ENCODE measurements around the gene GTF2H4. TPM values are rescaled to one million over a fixed set of nuclear protein-coding genes. Genes with fewer than 3 reads are reported as not detected.

Gene GTF2H4
- total and polyA plus RNA-seq, 10 of the 15 experiments (the other 5 are each of a cell fraction or from before 2014, with no cell fraction given) = 1.1 to 43.8 (median 18.9) TPM

GRCh38 chr6:30902709-30903108 lies 5.3 kb upstream of the GTF2H4 start (continued):
- no peak for TF ChIP-seq CUX1 (IDR thresholded peaks at IDR 0.05; ENCODE audit: insufficient replicate concordance, low read depth, low read length)

GRCh38 chr6:30903236-30903635 lies 4.8 kb upstream of the GTF2H4 start:
- ChIA-PET POLR2A (interaction anchor here (1.5 to 6.0 kb wide), 2 partner anchors 11 to 18 kb away, joined by 4 to 37 read pairs; partner anchors contain the start of gene VARS2), SMC1A (ENCODE audit: uncharacterized antibody, unreplicated experiment) (interaction anchor here (0.8 to 2.2 kb wide), 4 partner anchors 12 to 81 kb away, joined by 3 to 8 read pairs (median 3); no protein-coding TSS in a partner anchor)
- H2AFZ ChIP-seq (ENCODE audit: control insufficient read depth, low read depth, low read length) = no peak overlapping the region

More at GRCh38 chr6:30903236-30903635, 4.8 kb upstream of the GTF2H4 start:
- DNase-seq (ENCODE audit: low read depth, low spot score) = no peak
- Histone ChIP-seq H3K79me2 (ENCODE audit: control insufficient read depth, insufficient read depth, low read length) (peaks cover 3% of the 10 kb centered on the region), H3K4me3 (no peak overlapping the region), H3K4me2 (ENCODE audit: control insufficient read depth, insufficient read depth) (peak overlapping the region; percentile 4; the same call in 1 of the 2 replicates), H3K4me1 (ENCODE audit: control insufficient read depth, insufficient read depth, low read length) (peaks cover 32% of the 10 kb centered on the region), H3K27ac (ENCODE audit: control insufficient read depth, insufficient read depth) (peak overlapping the region; percentile 30; the same call in 1 of the 2 replicates), H4K20me1 (ENCODE audit: control insufficient read depth, insufficient read depth) (no peaks in the 10 kb centered on the region), H3K27me3 (replicated peaks in 1 of 2; ENCODE audit: control insufficient read depth in 2 of 2, insufficient read depth in 2 of 2, low read length in 1 of 2) (no peaks in the 10 kb centered on the region), H3K36me3 (ENCODE audit: control insufficient read depth in 2 of 2, insufficient read depth in 2 of 2, low read length in 1 of 2) (peaks cover 0 to 8% of the 10 kb centered on the region in 2 experiments; a peak in 2 of 4 replicates), H3K9me3 (replicated peaks; ENCODE audit: control insufficient read depth, insufficient read depth, low read length) (no peaks in the 10 kb centered on the region), H3K9ac (ENCODE audit: control insufficient read depth, insufficient read depth, low read length) (no peak overlapping the region)
- BruUV-seq (replicated peaks) = no TSS peak
- ATAC-seq = no peak
- no peak for FAIRE-seq
- peak; percentile 17; the same call in 1 of the 2 replicates for TF ChIP-seq ZNF384 (IDR thresholded peaks at IDR 0.05; ENCODE audit: borderline replicate concordance, low read depth, low read length)
- TF ChIP-seq PRDM15 (CRISPR knock-in tag; IDR thresholded peaks at IDR 0.05) = no peak
- peak; percentile 52; the same call in 1 of the 2 replicates for TF ChIP-seq SPI1 (IDR thresholded peaks at IDR 0.05; ENCODE audit: borderline replicate concordance, insufficient read depth, low read depth, low read length)
- no peak for TF ChIP-seq NFIC (IDR thresholded peaks at IDR 0.05; ENCODE audit: low read depth, low read length)
- no peak for TF ChIP-seq EED (IDR thresholded peaks at IDR 0.05; ENCODE audit: low read depth)
- ChIA-PET RAD21 (ENCODE audit: unreplicated experiment) (interaction anchor here (0.7 to 1.2 kb wide), 4 partner anchors 10 to 167 kb away, joined by 3 to 4 read pairs (median 3); no protein-coding TSS in a partner anchor), CTCF (interaction anchor here (1.0 to 1.7 kb wide), 3 partner anchors 11 to 177 kb away, joined by 4 to 6 read pairs (median 4); partner anchors contain the start of gene VARS2)
- 75% methylated on average over 4 of the region's 4 CpGs for WGBS (ENCODE audit: insufficient coverage, insufficient replicate concordance, low lambda C conversion rate, missing lambda C conversion rate)
- in situ Hi-C loops (cut with MboI) = no loop called here
- intact Hi-C loops (cut with micrococcal nuclease; ENCODE audit: unreplicated experiment) = no loop called here
